GM19025 (cell line): ENCODE results near the gene LRRC36.

Experiments
- ATAC-seq: cut with Tn5 transposase; IDR thresholded peaks from one replicate; pipeline ENCODE4 v1.9.1; 2021; ENCODE audit warnings: mild to moderate bottlenecking, low read depth, moderate library complexity; ENCODE audit not compliant: unreplicated experiment

The LRRC36 gene

DNA sequence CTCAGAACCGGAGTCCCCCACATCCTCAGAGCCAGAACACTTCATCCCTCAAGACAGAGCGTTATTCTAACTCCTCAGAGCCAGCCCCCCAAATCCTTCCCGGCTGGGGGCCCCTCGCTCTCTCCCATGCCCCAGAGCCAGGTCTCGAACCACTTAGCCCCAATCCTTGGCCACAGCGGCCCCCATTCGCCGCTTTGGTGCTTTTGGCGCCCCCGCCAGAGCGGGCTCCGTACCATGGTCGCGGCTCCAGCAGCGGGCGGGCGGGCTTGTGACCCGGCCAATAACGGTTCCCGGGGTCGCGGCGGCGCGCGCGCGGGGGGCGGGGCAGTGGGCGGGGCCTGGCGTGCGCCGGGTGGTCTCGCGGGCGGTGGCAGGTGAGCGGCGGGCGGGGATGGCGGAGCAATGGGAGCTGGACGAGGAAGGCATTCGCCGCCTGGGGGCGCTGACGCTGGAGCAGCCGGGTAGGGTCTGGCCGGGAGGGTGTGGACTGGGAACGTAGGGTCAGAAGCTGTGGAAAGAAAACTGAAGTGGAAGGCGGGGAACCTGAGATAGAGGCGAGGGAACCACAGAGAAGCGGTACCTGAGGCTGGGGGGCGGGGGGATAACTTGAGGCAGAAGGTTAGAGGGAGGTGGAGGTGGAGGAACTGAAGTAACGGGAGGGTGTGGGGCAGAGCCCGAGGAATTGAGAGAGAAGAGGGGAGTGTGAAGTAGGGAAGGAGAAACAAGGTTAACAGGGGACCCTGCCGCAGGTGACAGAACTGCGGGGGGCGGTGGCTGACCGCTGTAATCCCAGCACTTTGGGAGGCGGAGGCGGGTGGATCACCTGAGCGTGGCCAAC is at the start of gene LRRC36, which contains the start of gene KCTD19:
TSS of gene LRRC36 (plus strand) at position 344 of the 838 bp plus-strand sequence. CDS start at position 392, 48 bp downstream.
TSS of gene KCTD19 (minus strand) at position 270 of the 838 bp plus-strand sequence. CDS start at position 236, 34 bp downstream.
- no peak for ATAC-seq

DNA sequence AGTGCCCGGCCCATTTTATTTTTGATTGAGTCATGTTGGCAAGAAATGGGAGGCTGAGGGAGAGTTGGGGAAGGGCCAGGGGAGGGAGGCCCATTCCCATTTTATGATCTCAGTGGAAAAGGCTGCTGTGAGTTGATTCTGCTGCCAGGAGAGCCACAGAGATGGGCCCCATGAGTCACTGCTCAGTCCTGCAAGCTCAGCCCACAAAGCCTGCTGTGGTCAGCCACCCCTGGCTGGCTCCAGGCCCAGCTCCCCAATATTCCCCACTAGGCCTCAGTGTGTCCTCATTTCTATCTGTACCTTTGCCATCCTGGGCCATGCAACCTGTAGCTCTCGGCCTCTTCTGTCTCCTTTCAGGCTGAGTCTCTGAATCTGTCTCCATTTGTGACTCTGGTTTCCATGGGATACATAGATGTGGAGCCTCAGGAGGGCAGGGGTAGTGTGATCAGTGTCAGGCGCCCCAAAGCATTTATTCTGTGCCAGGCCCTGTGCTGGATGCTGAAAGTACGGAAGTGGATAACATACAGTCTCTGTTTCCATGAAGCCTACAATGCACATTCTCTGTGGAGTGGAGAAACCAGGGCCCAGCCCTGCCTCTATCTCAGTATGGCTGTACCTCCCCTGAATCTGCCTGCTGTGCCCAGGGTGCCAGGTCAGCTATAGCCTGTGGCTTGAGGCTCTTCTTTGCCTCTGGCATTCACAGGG is 49.2 kb upstream of the LRRC36 start:
- ATAC-seq = no peak

- no peak for ATAC-seq
Observed at GRCh38 chr16:67277999-67278772, 48.4 kb upstream of the LRRC36 start.

DNA sequence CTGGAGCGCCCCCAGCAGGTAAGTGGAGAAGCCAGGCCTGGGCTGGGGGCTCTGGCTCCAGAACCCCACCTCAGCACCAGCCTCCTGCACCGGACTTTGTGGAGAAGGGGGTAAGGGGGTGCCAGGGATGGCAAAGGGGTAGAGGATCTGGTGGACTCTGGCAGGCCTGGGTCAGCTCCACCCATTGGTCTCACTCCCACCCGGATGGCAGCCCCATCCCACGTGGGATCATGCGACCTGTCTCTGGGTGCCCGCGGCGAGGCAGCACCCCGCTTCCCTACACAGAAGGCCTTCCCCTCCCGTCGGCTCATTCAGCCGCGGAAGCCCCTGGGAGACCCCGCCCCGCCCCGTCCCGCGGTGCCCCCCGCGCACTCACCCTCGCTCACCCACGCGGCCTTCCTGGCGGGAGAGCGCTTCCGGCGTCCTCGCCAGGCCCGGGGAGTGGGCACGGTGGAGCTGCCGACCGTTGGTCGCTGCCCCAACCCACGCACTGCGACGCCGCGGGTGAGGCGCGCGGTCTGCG is 47.8 kb upstream of the LRRC36 start:
- ATAC-seq = peak; percentile 31

DNA sequence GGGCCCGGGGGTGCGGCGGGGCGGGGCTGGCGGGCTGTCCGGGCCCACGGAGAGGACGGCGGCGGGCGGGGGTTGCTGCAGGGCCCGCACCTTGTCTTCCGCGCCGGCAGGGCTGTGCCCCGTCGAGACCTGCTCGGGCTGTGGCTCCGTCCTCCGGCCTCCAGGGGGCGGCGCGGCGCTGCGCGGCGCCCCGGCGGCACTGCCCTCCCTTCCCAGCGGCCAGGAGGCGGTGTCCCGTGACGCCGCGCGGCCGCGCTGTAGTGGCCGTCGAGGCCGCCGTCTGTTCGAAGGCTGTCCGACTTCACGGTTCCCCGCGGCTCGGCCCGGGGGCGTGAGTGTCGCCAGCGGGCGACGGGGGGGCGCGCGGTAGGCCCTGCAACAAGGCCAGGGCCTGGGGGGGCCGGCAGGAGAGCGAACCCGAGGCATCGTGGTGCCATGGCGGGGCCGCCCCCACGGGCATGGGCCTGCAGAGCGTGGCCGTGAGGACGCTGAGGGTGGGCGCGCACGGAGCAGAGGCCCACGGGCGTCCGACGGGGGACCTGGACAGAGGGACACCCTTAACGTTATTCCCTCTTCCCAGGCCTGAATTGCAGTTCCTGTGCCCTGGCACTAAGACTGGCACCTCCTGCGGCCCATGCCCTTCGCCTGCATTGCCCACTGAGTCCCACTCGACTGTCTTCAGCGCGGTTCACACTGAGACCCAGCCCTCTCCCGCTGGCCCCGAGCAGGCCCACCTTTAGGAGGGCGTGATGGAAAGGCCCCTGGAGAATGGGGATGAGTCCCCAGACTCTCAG is 47.1 kb upstream of the LRRC36 start, which contains the start of gene PLEKHG4:
TSS of gene PLEKHG4 (plus strand) at position 237 of the 794 bp plus-strand sequence. CDS start at position 750, 513 bp downstream.
- peak; percentile 88 for ATAC-seq

DNA sequence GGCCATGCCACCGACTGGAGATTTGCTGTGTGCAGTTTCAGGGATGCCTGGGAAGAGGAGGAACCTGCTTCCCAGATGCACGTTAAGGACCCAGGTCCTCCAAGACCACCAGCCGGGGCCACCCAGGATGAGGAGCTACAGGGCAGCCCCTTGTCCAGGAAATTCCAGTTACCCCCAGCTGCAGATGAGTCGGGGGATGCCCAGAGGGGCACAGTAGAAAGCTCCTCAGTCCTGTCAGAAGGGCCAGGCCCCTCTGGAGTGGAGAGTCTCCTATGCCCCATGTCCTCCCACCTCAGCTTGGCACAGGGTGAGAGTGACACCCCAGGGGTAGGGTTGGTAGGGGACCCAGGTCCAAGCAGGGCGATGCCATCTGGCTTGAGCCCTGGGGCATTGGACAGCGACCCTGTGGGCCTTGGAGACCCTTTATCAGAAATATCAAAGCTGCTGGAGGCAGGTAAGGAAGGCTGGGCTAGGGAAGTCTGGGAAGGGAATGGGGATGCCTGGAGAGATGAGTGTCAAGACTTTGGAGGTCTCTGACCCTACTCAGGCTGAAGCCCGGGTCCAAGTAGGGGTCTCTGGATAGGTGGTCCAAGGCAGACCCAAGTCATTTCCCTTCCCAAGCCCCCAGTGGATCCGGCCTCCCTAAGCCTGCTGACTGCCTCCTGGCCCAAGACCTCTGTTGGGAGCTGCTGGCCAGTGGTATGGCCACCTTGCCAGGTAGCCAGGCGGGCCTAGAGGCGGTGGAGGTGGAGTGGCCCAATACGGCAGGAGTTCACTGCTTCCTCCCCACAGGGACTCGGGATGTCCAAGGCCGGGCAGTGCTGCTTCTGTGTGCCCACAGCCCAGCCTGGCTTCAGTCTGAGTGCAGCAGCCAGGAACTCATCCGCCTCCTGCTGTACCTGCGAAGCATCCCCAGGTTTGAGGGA is 46.3 kb upstream of the LRRC36 start:
- ATAC-seq = no peak

- ATAC-seq = no peak
Observed at GRCh38 chr16:67281536-67282446, 44.8 kb upstream of the LRRC36 start.

DNA sequence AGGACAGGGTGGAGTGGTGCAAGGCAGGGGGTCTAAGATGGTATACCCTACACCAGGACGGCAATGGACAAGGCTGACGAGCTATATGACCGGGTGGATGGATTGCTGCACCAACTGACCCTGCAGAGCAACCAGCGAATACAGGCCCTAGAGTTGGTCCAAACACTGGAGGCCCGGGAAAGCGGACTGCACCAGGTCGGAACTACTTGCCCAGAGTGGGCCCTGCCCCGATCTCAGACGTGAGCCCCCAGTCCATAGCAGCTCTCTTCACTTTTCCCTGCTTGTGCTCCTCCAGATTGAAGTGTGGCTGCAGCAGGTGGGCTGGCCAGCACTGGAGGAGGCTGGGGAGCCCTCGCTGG is 44.2 kb upstream of the LRRC36 start:
- ATAC-seq = no peak

DNA sequence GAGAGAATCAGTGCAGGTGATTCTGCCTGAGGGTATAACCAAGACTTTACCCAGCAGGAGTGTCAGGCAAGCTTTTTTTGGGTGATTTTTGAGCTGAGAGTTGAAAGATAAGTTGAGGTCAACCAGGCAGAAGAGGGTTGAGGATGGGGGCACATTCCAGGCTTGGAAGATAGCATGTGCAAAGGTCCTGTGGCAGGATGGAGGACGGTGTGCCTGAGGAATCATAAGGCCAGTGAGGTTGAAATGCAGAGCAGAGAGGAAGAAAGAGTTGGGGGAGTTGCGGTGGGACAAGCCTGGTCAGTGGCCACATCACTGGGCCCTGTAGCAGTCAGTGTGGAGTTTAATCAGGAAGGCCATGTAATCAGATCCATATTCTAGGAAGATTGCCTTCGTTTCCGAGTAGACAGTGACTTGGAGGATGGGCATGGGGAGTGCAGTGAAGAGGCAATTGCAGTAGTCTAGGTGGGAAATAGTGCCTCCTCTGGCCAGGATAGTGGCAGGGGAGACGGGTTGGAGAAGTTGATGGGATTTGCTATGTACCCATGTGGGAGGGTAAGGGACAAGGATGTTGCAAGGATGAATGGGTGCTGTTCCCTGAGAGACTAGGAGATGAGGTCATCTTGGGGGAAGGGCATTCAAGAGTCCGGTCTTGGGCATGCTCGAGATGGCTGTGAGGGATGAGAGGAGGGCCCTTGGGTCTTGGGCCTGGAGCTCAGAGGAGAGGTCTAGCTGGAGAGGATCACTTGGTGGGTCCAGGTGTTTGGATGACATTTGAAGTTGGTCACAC is 43.4 kb upstream of the LRRC36 start:
- no peak for ATAC-seq

GRCh38 chr16:67283826-67284555 is 42.6 kb upstream of the LRRC36 start:
- no peak for ATAC-seq

DNA sequence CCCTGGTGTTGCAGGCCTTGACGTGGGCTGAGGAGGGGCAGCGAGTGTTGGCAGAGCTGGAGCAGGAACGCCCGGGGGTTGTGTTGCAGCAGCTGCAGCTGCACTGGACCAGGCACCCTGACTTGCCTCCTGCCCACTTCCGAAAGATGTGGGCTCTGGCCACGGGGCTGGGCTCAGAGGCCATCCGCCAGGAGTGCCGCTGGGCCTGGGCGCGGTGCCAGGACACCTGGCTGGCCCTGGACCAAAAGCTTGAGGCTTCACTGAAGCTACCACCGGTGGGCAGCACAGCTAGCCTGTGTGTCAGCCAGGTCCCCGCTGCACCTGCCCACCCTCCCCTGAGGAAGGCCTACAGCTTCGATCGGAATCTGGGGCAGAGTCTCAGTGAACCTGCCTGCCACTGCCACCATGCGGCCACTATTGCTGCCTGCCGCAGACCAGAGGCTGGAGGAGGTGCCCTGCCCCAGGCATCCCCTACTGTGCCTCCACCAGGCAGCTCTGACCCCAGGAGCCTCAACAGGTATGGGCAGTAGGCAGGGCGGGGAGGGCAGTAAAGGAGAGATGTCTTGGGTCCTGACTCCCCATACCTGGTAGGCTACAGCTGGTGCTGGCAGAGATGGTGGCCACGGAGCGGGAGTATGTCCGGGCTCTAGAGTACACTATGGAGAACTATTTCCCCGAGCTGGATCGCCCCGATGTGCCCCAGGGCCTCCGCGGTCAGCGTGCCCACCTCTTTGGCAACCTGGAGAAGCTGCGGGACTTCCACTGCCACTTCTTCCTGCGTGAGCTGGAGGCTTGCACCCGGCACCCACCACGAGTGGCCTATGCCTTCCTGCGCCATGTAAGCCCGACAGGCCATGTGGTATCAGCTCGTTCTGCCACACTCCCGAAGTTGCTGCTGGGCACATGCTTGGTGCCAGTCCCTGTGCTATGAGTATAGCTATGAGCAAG is 41.6 kb upstream of the LRRC36 start:
- no peak for ATAC-seq

GRCh38 chr16:67286441-67287235 is 40.0 kb upstream of the LRRC36 start:
- ATAC-seq = no peak

DNA sequence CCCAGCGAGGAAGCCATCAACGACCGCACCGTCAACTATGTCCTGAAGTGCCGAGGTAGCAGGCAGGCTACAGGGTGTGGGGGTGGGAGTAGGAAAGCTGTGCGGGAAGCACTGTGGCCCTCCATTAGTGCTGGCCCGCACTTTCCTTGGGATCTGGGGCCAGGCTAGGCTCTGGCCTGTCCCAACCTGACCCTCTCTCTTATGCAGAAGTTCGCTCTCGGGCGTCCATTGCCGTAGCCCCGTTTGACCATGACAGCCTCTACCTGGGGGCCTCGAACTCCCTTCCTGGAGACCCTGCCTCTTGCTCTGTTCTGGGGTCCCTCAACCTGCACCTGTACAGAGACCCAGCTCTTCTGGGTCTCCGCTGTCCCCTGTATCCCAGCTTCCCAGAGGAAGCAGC is 38.7 kb upstream of the LRRC36 start:
- no peak for ATAC-seq

GRCh38 chr16:67291461-67291860 is 35.2 kb upstream of the LRRC36 start:
- no peak for ATAC-seq
